Thyroid gland (tissue), 4 donors: ENCODE measurements around the gene GPSM3. TPM values are rescaled to one million over a fixed set of nuclear protein-coding genes. Genes with fewer than 3 reads are reported as not detected.
"Not testable (repeated sequence)": the region's sequence is repeated elsewhere in the genome, so short reads cannot be mapped to it uniquely, and the experiment has no call there.

Experiments
- DNase-seq, 2 donors: peaks; one replicate each; pipeline ENCODE4 v3.0.0-alpha.2; 2019
- H3K27ac ChIP-seq, 3 donors: fragments of 200-600 bp; sonication (generic); 1 replicate in 2 of 3; 2 replicates in 1 of 3; pipeline ENCODE4 v1.5.1; 2016 to 2019; ENCODE audit warnings: mild to moderate bottlenecking in 1 of 3, moderate library complexity in 1 of 3
- H3K27me3 ChIP-seq: fragments of 200-600 bp; sonication (generic); one replicate; pipeline ENCODE4 v1.5.1; 2019
- H3K36me3 ChIP-seq, 2 donors: fragments of 200-600 bp; sonication (generic); one replicate each; pipeline ENCODE4 v1.5.1; 2016 to 2019
- H3K4me1 ChIP-seq, 2 donors: fragments of 200-600 bp; sonication (generic); one replicate each; pipeline ENCODE4 v1.5.1; 2017 to 2019
- H3K4me3 ChIP-seq, 3 donors: fragments of 200-600 bp; sonication (generic); replicated peaks in 1 of 3; 1 replicate in 2 of 3; 2 replicates in 1 of 3; pipeline ENCODE4 v1.5.1; 2016; ENCODE audit warnings: mild to moderate bottlenecking in 1 of 3
- H3K9me3 ChIP-seq: fragments of 200-600 bp; sonication (generic); one replicate; pipeline ENCODE4 v1.5.1; 2017
- CTCF ChIP-seq, 6 experiments: fragments of 200-600 bp in 3 of 6; fragments of 450-650 bp in 3 of 6; sonication (generic) in 3 of 6; IDR thresholded peaks; one replicate each; pipeline ENCODE4 v1.5.1; 2016 to 2019; ENCODE audit warnings: antibody characterized with exemption in 6 of 6, mild to moderate bottlenecking in 2 of 6, inconsistent platforms in 1 of 6, moderate library complexity in 1 of 6
- POLR2A ChIP-seq, 2 donors: fragments of 450-650 bp; IDR thresholded peaks; one replicate each; pipeline ENCODE4 v1.6.1; 2017; ENCODE audit warnings: antibody characterized with exemption in 2 of 2, mild to moderate bottlenecking in 2 of 2, moderate library complexity in 1 of 2
- WGBS, 2 donors: methylation state at CpG; one replicate each; pipeline ENCODE4 v1.1.5; 2017; 5-methylcytosine and 5-hydroxymethylcytosine counted together
- intact Hi-C: fragments of 100-400 bp; cut with DNase I; formaldehyde crosslinking; loops from one replicate; pipeline ENCODE4 v1.15.1; 2023
- total RNA-seq, 4 donors: library from RNA; depleted of rRNA; stranded (reverse); fragments of >200 nt; gene quantifications; one replicate each; pipeline ENCODE4 v1.2.3, GENCODE V29; 2016

GPSM3 gene
- total RNA-seq, 4 donors from 2014 or later: 4.2 to 6.5 (median 5.5) TPM

- WGBS, 2 donors: 64 to 73% methylated on average over 12 of the region's 12 CpGs
- H3K27me3 ChIP-seq: no peaks in the 10 kb centered on the region
- H3K4me1 ChIP-seq: peaks cover 32 to 58% of the 10 kb centered on the region in 2 donors
- DNase-seq: no peak
- H3K9me3 ChIP-seq: no peaks in the 10 kb centered on the region
- H3K36me3 ChIP-seq: peaks cover 6 to 20% of the 10 kb centered on the region in 2 donors
- TF ChIP-seq CTCF (IDR thresholded peaks at IDR 0.05) (no peak), POLR2A (IDR thresholded peaks at IDR 0.05) (no peak)
- no peak overlapping the region for H3K4me3 ChIP-seq
- peak overlapping the region in 2 of 3 donors; percentile 85 to 88 for H3K27ac ChIP-seq
- intact Hi-C loops: no loop called here
Observed at GRCh38 chr6:32187009-32187709, 5.3 kb downstream of the GPSM3 start.

DNA sequence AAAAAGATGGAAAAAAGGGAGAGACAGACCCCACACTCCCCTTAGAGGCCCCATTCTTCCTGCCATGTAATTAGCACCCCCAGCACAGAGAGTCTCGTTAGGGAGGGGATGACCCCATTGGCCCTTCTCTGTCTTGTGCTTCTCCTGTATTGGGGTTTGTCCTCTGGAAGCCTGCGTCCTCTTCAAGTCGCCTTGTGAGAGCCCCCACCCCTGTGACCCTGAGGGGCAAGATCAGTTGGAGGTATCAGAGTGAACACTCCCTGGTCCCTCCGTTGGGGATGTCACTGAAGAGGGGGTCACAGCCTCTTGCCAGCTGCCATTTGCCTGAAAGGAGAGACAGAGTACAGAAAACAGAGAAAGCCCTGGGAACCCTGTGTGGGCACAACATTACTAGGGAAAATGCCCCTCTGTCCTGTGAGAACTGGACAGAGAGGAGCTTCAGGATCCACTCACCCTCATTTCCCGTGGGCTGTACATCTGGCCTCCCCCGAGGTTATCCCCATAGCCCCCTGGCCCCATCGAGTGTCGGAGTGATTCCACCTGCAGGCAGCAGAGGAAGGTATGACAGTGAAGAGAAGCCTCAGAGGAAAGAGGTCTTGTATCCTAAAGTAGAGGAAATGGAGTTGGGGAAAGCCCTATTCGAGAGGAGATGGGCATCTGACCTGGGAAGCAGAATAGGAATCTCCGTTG, 6.1 kb downstream of the GPSM3 start:
- H3K9me3 ChIP-seq, intact Hi-C loops, DNase-seq, H3K4me3 ChIP-seq, H3K27me3 ChIP-seq: not testable (repeated sequence)
- peaks cover 32 to 57% of the 10 kb centered on the region in 2 donors for H3K4me1 ChIP-seq
- H3K36me3 ChIP-seq: peaks cover 8 to 22% of the 10 kb centered on the region in 2 donors
- peak overlapping the region; percentile 85 to 88 (median 88) for H3K27ac ChIP-seq
- WGBS, 2 donors: 72 to 79% methylated on average over 10 of the region's 10 CpGs

DNA sequence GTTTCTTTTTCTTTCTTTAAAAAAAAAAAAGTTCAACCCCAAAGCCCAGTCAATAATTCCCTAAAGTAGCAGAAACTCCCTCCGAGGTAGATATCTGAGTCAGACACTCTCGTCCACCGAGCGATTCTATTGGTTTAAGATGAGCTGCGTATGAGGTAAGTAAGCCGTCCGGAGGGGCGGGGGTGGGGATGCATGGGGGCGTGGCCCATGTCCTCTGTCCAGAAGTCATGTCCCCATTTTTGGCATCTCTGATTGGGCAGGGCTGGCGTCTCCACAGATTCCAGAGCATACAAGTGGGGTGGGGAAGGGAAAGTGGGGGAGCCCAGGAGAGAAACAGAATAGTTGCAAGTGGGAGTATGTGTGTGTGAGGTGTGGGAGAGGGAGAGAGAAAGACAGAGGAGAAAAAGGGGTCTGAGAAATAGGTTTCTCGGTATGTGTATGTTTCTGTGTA, 6.7 kb downstream of the GPSM3 start:
- H3K27me3 ChIP-seq, H3K4me3 ChIP-seq, intact Hi-C loops, H3K9me3 ChIP-seq: not testable (repeated sequence)
- DNase-seq: peak; percentile 92 to 96
- peaks cover 32 to 52% of the 10 kb centered on the region in 2 donors for H3K4me1 ChIP-seq
- peak in 1 of 2 donors; percentile 69 for TF ChIP-seq POLR2A (IDR thresholded peaks at IDR 0.05)
- H3K36me3 ChIP-seq: peaks cover 11 to 27% of the 10 kb centered on the region in 2 donors
- 19% methylated on average over 11 of the region's 11 CpGs for WGBS, 2 donors
- peak overlapping the region; percentile 85 to 88 (median 88) for H3K27ac ChIP-seq

- intact Hi-C loops: no loop called here
- DNase-seq: no peak
- Histone ChIP-seq H3K27ac (peak within 1 kb of the TSS; percentile 85 to 88 (median 88)), H3K9me3 (no peaks in the 10 kb centered on the region), H3K27me3 (no peaks in the 10 kb centered on the region), H3K4me1 (peaks cover 40 to 61% of the 10 kb centered on the region in 2 donors), H3K36me3 (peaks cover 11 to 27% of the 10 kb centered on the region in 2 donors), H3K4me3 (no peak within 1 kb of the TSS)
- no peak for TF ChIP-seq POLR2A (IDR thresholded peaks at IDR 0.05)
- TF ChIP-seq CTCF (IDR thresholded peaks at IDR 0.05): no peak
- 53 to 65% methylated on average over 5 to 6 of the region's 6 CpGs for WGBS, 2 donors
Observed at GRCh38 chr6:32184084-32184640, 8.3 kb downstream of the GPSM3 start, which contains the start of gene AGER. Gene AGER (minus strand): TSS chr6:32184253. CDS start chr6:32184222, 31 bp downstream.

DNA sequence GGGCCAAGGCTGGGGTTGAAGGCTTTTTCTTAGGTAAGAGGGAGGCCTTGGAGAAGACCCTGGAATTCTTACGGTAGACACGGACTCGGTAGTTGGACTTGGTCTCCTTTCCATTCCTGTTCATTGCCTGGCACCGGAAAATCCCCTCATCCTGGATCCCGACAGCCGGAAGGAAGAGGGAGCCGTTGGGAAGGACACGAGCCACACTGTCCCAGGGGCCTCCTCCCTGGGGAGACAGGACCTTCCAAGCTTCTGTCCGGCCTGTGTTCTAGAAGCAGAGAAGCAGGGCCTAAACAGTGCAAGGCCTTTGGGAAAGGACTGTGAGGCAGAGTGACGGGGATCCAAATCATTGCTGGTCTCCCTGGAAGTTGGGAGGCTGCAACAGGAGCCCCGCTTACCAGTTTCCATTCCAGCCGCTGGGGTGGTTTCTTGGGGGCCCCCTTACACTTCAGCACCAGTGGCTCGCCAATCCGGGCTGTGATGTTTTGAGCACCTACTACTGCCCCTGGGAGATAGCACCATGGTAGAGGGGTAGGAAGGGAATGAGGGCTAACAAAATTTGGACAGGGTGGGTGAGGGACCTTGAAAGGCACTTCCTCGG, 8.9 kb downstream of the GPSM3 start:
- DNase-seq: no peak
- TF ChIP-seq POLR2A (IDR thresholded peaks at IDR 0.05): no peak
- TF ChIP-seq CTCF (IDR thresholded peaks at IDR 0.05): no peak
- H3K4me3 ChIP-seq: no peak overlapping the region
- peak overlapping the region; percentile 85 to 88 (median 88) for H3K27ac ChIP-seq
- intact Hi-C loops: no loop called here
- peaks cover 39 to 60% of the 10 kb centered on the region in 2 donors for H3K4me1 ChIP-seq
- no peaks in the 10 kb centered on the region for H3K27me3 ChIP-seq
- 79 to 80% methylated on average over 13 to 15 of the region's 15 CpGs for WGBS, 2 donors
- no peaks in the 10 kb centered on the region for H3K9me3 ChIP-seq
- peaks cover 11 to 27% of the 10 kb centered on the region in 2 donors for H3K36me3 ChIP-seq
